Measurements from ENCODE around the gene PTPRN2.

PTPRN2 gene

DNA sequence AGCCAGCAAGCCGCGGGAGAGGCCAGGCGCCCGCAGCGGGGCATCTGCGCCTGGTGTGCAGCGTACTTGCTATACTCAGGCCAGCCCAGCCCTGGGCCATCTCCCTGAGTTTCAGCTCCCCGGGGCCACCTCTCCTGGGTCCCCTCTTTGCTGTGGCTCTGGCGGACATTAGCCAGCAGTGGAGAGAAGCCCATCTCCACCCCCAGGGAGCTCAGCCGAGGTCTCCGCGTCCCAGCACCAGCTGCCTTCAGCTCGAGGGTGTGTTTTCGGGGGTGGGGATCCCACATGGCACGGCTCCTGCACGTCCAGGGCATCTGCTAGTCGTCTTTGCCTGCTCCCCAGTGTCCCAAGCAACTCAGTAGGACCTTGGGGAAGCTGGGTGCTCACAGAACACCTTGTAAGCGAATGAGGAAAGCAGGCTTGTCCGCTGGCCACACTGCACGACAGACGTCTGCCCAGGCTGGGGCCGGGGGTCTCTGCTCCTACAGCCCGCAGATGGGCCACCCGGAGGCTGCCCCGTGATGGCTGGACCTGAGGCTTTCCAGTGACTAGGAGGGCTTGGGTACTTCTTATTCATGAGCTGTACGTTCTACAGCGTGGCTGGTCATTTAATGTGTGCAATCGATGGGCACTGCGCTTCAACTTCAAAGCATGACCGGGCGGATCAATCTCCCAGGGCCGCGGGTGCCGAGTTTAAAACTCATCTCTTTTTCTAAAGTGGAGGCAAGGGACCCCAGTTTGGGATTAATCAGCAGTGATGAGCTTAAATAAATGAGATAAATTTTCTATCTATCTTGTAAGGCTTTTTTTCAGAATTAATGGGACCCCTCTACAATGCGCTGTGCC is 795.2 kb downstream of the PTPRN2 start:
- Histone ChIP-seq H3K27me3 (ENCODE audit: control insufficient read depth, insufficient read depth, low read length) (no peaks in the 10 kb centered on the region), H3K27ac (ENCODE audit: low read depth, low read length) (no peak overlapping the region), H3K36me3 (ENCODE audit: control insufficient read depth, insufficient read depth, low read length) (no peaks in the 10 kb centered on the region), H3K4me3 (ENCODE audit: low read depth, low read length) (no peak overlapping the region), H3K9ac (ENCODE audit: low read length) (no peak overlapping the region), H3K4me1 (ENCODE audit: control insufficient read depth, insufficient read depth, low read length) (peaks cover 25% of the 10 kb centered on the region), H3K9me3 (ENCODE audit: control insufficient read depth, insufficient read depth, low read depth, low read length) (peaks cover 9% of the 10 kb centered on the region; the same call in 1 of the 2 replicates)

- H3K27ac ChIP-seq (ENCODE audit: low read depth, low read length) = no peak overlapping the region
- peaks cover 9% of the 10 kb centered on the region; the same call in 1 of the 2 replicates for H3K9me3 ChIP-seq (ENCODE audit: control insufficient read depth, insufficient read depth, low read depth, low read length)
- H3K27me3 ChIP-seq (ENCODE audit: control insufficient read depth, insufficient read depth, low read length) = no peaks in the 10 kb centered on the region
- peaks cover 25% of the 10 kb centered on the region for H3K4me1 ChIP-seq (ENCODE audit: control insufficient read depth, insufficient read depth, low read length)
- no peaks in the 10 kb centered on the region for H3K36me3 ChIP-seq (ENCODE audit: control insufficient read depth, insufficient read depth, low read length)
- no peak overlapping the region for H3K4me3 ChIP-seq (ENCODE audit: low read depth, low read length)
- H3K9ac ChIP-seq (ENCODE audit: low read length) = no peak overlapping the region
Measured at GRCh38 chr7:157791666-157792065, 796.0 kb downstream of the PTPRN2 start.

GRCh38 chr7:157791261-157791660 is 796.4 kb downstream of the PTPRN2 start:
- no peak overlapping the region for H3K27ac ChIP-seq (ENCODE audit: low read depth, low read length)
- peaks cover 9% of the 10 kb centered on the region; the same call in 1 of the 2 replicates for H3K9me3 ChIP-seq (ENCODE audit: control insufficient read depth, insufficient read depth, low read depth, low read length)
- H3K4me3 ChIP-seq (ENCODE audit: low read depth, low read length) = no peak overlapping the region
- H3K36me3 ChIP-seq (ENCODE audit: control insufficient read depth, insufficient read depth, low read length) = no peaks in the 10 kb centered on the region
- no peak overlapping the region for H3K9ac ChIP-seq (ENCODE audit: low read length)
- peaks cover 25% of the 10 kb centered on the region for H3K4me1 ChIP-seq (ENCODE audit: control insufficient read depth, insufficient read depth, low read length)
- H3K27me3 ChIP-seq (ENCODE audit: control insufficient read depth, insufficient read depth, low read length) = no peaks in the 10 kb centered on the region

DNA sequence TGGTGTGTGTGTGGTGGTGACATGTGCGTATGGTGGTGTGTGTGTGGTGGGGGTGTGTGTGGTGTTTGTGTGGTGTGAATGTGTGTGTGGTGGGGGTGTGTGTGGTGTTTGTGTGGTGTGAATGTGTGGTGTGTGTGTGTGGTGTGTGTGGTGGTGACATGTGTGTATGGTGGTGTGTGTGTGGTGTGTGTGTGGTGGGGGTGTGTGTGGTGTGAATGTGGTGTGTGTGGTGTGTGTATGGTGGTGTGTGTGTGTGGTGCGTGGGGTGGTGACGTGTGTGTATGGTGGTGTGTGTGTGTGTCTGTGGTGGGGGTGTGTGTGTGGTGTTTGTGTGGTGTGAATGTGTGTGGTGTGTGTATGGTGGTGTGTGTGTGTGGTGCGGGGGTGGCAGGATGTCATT is 797.7 kb downstream of the PTPRN2 start:
- peaks cover 17% of the 10 kb centered on the region for H3K4me1 ChIP-seq (ENCODE audit: control insufficient read depth, insufficient read depth, low read length)
- no peak overlapping the region for H3K4me3 ChIP-seq (ENCODE audit: low read depth, low read length)
- no peak overlapping the region for H3K9ac ChIP-seq (ENCODE audit: low read length)
- no peak overlapping the region for H3K27ac ChIP-seq (ENCODE audit: low read depth, low read length)
- no peaks in the 10 kb centered on the region for H3K36me3 ChIP-seq (ENCODE audit: control insufficient read depth, insufficient read depth, low read length)
- no peaks in the 10 kb centered on the region for H3K27me3 ChIP-seq (ENCODE audit: control insufficient read depth, insufficient read depth, low read length)
- peaks cover 5% of the 10 kb centered on the region; the same call in 1 of the 2 replicates for H3K9me3 ChIP-seq (ENCODE audit: control insufficient read depth, insufficient read depth, low read depth, low read length)

DNA sequence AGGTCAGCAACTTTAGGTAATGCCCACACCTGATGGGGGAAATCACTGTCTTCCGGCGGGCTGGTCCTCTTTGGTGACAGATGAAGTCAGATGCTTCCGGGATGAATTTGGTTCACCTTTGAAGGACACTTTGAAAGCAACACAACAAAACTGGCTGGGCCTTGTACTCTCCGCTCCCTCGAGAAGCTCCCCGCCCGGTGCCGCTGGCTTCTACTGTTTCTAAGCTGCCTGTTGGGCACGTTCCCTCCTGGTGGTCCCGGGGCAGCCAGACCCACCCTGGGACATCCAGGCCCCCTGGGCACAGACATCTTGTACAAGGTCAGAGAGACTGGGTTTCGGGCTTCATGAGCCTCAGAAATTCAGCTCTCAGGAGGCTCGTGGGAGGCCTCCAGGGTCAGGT is 798.5 kb downstream of the PTPRN2 start:
- H3K9me3 ChIP-seq (ENCODE audit: control insufficient read depth, insufficient read depth, low read depth, low read length) = peaks cover 7% of the 10 kb centered on the region; the same call in 1 of the 2 replicates
- H3K4me3 ChIP-seq (ENCODE audit: low read depth, low read length) = no peak overlapping the region
- peaks cover 8% of the 10 kb centered on the region for H3K4me1 ChIP-seq (ENCODE audit: control insufficient read depth, insufficient read depth, low read length)
- H3K27me3 ChIP-seq (ENCODE audit: control insufficient read depth, insufficient read depth, low read length) = no peaks in the 10 kb centered on the region
- H3K9ac ChIP-seq (ENCODE audit: low read length) = no peak overlapping the region
- no peak overlapping the region for H3K27ac ChIP-seq (ENCODE audit: low read depth, low read length)
- no peaks in the 10 kb centered on the region for H3K36me3 ChIP-seq (ENCODE audit: control insufficient read depth, insufficient read depth, low read length)

- no peak overlapping the region for H3K9ac ChIP-seq (ENCODE audit: low read length)
- peaks cover 6% of the 10 kb centered on the region; the same call in 1 of the 2 replicates for H3K4me1 ChIP-seq (ENCODE audit: control insufficient read depth, insufficient read depth, low read length)
- no peak overlapping the region for H3K4me3 ChIP-seq (ENCODE audit: low read depth, low read length)
- H3K27me3 ChIP-seq (ENCODE audit: control insufficient read depth, insufficient read depth, low read length) = no peaks in the 10 kb centered on the region
- no peaks in the 10 kb centered on the region for H3K36me3 ChIP-seq (ENCODE audit: control insufficient read depth, insufficient read depth, low read length)
- H3K27ac ChIP-seq (ENCODE audit: low read depth, low read length) = no peak overlapping the region
- H3K9me3 ChIP-seq (ENCODE audit: control insufficient read depth, insufficient read depth, low read depth, low read length) = peaks cover 7% of the 10 kb centered on the region; the same call in 1 of the 2 replicates
Measured at GRCh38 chr7:157788573-157788972, 799.0 kb downstream of the PTPRN2 start.

DNA sequence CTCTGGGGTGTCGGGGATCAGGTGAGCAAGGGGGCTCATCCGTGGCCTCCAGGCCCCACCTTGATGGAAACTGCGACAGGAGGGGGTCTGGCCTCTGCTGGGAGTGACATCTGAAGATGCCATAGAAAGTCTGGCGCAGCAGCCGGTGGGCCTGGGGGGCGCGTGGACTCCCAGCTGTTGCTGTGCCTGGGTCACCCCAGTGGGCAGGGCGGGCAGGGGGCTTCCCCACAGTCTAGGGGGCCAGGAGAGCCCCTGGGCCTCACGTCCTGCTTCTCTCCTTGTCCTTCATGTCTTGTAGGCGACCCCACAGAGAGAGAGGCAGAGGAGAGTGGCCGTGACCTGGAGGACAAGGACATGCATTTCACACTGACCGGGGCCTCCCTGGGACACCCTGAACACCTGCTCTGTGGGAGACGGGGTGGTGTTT is 800.3 kb downstream of the PTPRN2 start:
- no peak overlapping the region for H3K9ac ChIP-seq (ENCODE audit: low read length)
- H3K27ac ChIP-seq (ENCODE audit: low read depth, low read length) = no peak overlapping the region
- H3K4me3 ChIP-seq (ENCODE audit: low read depth, low read length) = no peak overlapping the region
- no peaks in the 10 kb centered on the region for H3K27me3 ChIP-seq (ENCODE audit: control insufficient read depth, insufficient read depth, low read length)
- peaks cover 7% of the 10 kb centered on the region; the same call in 1 of the 2 replicates for H3K9me3 ChIP-seq (ENCODE audit: control insufficient read depth, insufficient read depth, low read depth, low read length)
- peaks cover 1% of the 10 kb centered on the region; the same call in 1 of the 2 replicates for H3K4me1 ChIP-seq (ENCODE audit: control insufficient read depth, insufficient read depth, low read length)
- H3K36me3 ChIP-seq (ENCODE audit: control insufficient read depth, insufficient read depth, low read length) = no peaks in the 10 kb centered on the region

DNA sequence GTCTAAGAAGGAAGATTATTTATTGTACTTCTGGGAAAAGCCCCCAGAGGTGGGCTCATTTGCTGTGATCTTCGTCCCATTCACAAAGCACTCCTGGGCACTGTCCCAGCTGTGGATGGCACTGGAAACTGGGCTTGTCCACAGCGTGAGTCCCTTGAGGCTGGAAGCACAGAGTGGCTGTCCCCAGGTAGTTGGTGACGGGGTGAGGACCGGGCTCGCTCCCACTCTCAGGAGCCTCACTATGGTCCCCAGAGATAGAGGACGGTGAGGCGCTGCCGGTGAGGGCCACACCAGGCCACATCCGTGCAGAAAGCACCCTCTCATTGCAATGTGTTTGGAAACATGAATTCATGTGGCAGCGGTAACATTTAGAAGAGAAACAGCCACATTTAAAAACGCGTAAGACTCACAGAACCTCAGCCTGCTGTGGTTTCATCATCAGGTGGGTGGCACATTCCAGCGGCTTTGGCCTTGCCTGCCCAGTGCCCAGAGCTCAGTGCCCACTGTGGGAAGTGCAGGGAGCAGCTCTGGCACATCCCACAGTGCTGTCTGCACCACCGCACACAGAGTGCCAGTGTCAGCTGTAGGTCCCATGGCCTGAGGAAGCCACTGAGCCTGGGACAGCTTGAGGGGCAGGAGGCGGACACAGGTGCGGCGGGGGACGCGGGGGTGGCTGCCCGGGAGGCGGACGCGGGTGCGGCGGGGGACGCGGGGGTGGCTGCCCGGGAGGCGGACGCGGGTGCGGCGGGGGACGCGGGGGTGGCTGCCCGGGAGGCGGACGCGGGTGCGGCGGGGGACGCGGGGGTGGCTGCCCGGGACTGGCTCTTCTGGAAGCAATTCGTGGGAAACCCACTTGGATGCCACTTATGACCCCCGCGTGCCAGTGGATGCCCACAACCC is 801.0 kb downstream of the PTPRN2 start:
- no peak overlapping the region for H3K27ac ChIP-seq (ENCODE audit: low read depth, low read length)
- no peaks in the 10 kb centered on the region for H3K36me3 ChIP-seq (ENCODE audit: control insufficient read depth, insufficient read depth, low read length)
- no peak overlapping the region for H3K4me3 ChIP-seq (ENCODE audit: low read depth, low read length)
- no peak overlapping the region for H3K9ac ChIP-seq (ENCODE audit: low read length)
- H3K4me1 ChIP-seq (ENCODE audit: control insufficient read depth, insufficient read depth, low read length) = no peaks in the 10 kb centered on the region
- H3K27me3 ChIP-seq (ENCODE audit: control insufficient read depth, insufficient read depth, low read length) = no peaks in the 10 kb centered on the region
- peaks cover 7% of the 10 kb centered on the region; the same call in 1 of the 2 replicates for H3K9me3 ChIP-seq (ENCODE audit: control insufficient read depth, insufficient read depth, low read depth, low read length)

DNA sequence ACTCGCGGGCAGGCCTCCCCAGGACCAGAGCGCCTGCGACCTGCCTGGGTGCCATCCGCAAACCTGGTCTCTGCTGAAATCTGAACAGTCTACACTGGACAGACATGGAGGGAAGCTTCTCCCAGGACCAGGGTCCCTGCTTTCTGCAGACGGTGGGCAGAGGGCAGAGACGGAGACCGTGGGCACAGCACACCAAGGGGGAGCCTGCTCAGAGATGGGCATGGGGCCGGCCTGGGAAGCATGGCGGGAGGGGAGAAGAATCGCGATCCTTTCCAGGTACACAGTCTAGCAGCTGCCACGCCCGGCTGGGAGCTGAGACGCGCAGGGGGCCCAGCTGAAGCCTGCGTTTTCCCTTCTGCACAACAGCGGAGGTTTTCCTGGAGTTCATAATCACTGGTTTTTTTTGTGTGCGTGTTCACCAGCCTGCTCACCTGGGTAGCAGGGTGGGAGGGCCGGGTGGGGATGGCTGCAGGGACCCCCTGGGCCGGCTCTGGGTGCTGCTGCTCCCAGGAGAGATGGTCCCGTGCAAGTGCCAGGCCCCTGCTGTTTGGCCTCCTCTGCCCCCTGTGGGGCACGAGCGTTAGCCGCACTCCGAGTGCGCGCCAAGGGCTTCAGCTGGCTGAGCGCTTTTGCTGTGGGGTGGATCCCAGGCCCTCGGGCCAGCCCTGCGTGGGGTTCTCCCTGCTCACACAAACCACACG is 802.0 kb downstream of the PTPRN2 start:
- Histone ChIP-seq H3K4me1 (ENCODE audit: control insufficient read depth, insufficient read depth, low read length) (no peaks in the 10 kb centered on the region), H3K27me3 (ENCODE audit: control insufficient read depth, insufficient read depth, low read length) (no peaks in the 10 kb centered on the region), H3K4me3 (ENCODE audit: low read depth, low read length) (no peak overlapping the region), H3K36me3 (ENCODE audit: control insufficient read depth, insufficient read depth, low read length) (no peaks in the 10 kb centered on the region), H3K9ac (ENCODE audit: low read length) (no peak overlapping the region), H3K27ac (ENCODE audit: low read depth, low read length) (no peak overlapping the region), H3K9me3 (ENCODE audit: control insufficient read depth, insufficient read depth, low read depth, low read length) (peaks cover 7% of the 10 kb centered on the region; the same call in 1 of the 2 replicates)

- no peak overlapping the region for H3K9ac ChIP-seq (ENCODE audit: low read length)
- H3K27me3 ChIP-seq (ENCODE audit: control insufficient read depth, insufficient read depth, low read length) = no peaks in the 10 kb centered on the region
- no peaks in the 10 kb centered on the region for H3K4me1 ChIP-seq (ENCODE audit: control insufficient read depth, insufficient read depth, low read length)
- H3K4me3 ChIP-seq (ENCODE audit: low read depth, low read length) = no peak overlapping the region
- H3K36me3 ChIP-seq (ENCODE audit: control insufficient read depth, insufficient read depth, low read length) = no peaks in the 10 kb centered on the region
- H3K9me3 ChIP-seq (ENCODE audit: control insufficient read depth, insufficient read depth, low read depth, low read length) = peaks cover 6% of the 10 kb centered on the region; the same call in 1 of the 2 replicates
- no peak overlapping the region for H3K27ac ChIP-seq (ENCODE audit: low read depth, low read length)
Measured at GRCh38 chr7:157784979-157785441, 802.6 kb downstream of the PTPRN2 start.
